ENCODE results near the gene SCN5A. TPM values are rescaled to one million over a fixed set of nuclear protein-coding genes. Genes with fewer than 3 reads are reported as not detected.

Gene SCN5A
- total RNA-seq, 1 donor from 2014 or later = 166 TPM

GRCh38 chr3:38553071-38553470 is 96.4 kb downstream of the SCN5A start:
- intact Hi-C loops (cut with DNase I) = no loop called here
- DNase-seq (ENCODE audit: low spot score) = no peak

- intact Hi-C loops (cut with DNase I) = no loop called here
- DNase-seq (ENCODE audit: low spot score) = peak; percentile 54
These were observed 97.1 kb downstream of the SCN5A start for GRCh38 chr3:38552364-38552763.

- peak; percentile 63 for DNase-seq (ENCODE audit: low spot score)
- intact Hi-C loops (cut with DNase I) = no loop called here
These were observed 98.3 kb downstream of the SCN5A start for GRCh38 chr3:38551026-38551832.

- intact Hi-C loops (cut with DNase I) = loop anchor here (10.0 kb wide), 1 partner anchor 175 kb away; no protein-coding TSS in a partner anchor
- DNase-seq (ENCODE audit: low spot score) = peak; percentile 71
These were observed 99.3 kb downstream of the SCN5A start for GRCh38 chr3:38549957-38550840.

- DNase-seq (ENCODE audit: low spot score) = peak; percentile 51
- intact Hi-C loops (cut with DNase I) = loop anchor here (10.0 kb wide), 1 partner anchor 175 kb away; no protein-coding TSS in a partner anchor
These were observed 100.0 kb downstream of the SCN5A start for GRCh38 chr3:38549486-38549885.

- DNase-seq (ENCODE audit: low spot score) = peak; percentile 61
- intact Hi-C loops (cut with DNase I) = loop anchor here (10.0 kb wide), 1 partner anchor 176 kb away; no protein-coding TSS in a partner anchor
These were observed 100.4 kb downstream of the SCN5A start for GRCh38 chr3:38549082-38549481.

GRCh38 chr3:38548154-38548931 is 101.1 kb downstream of the SCN5A start:
- intact Hi-C loops (cut with DNase I) = loop anchor here (10.0 kb wide), 1 partner anchor 176 kb away; no protein-coding TSS in a partner anchor
- peak; percentile 80 for DNase-seq (ENCODE audit: low spot score)

- intact Hi-C loops (cut with DNase I) = loop anchor here (10.0 kb wide), 1 partner anchor 179 kb away; no protein-coding TSS in a partner anchor
These were observed 103.5 kb downstream of the SCN5A start for GRCh38 chr3:38545983-38546382.

GRCh38 chr3:38545550-38545949 is 103.9 kb downstream of the SCN5A start:
- intact Hi-C loops (cut with DNase I) = loop anchor here (10.0 kb wide), 1 partner anchor 179 kb away; no protein-coding TSS in a partner anchor
- DNase-seq (ENCODE audit: low spot score) = no peak

More at GRCh38 chr3:38545983-38546382, 103.5 kb downstream of the SCN5A start:
- peak; percentile 36 for DNase-seq (ENCODE audit: low spot score)

- intact Hi-C loops (cut with DNase I) = loop anchor here (1.0 to 10.0 kb wide), 3 partner anchors 34 to 180 kb away; partner anchors contain the start of gene EXOG
- peak; percentile 70 for DNase-seq (ENCODE audit: low spot score)
These were observed 104.6 kb downstream of the SCN5A start for GRCh38 chr3:38544926-38545325.

- intact Hi-C loops (cut with DNase I) = loop anchor here (1.0 to 10.0 kb wide), 3 partner anchors 10 to 181 kb away; partner anchors contain the start of gene EXOG
- DNase-seq (ENCODE audit: low spot score) = peak; percentile 93
These were observed 105.9 kb downstream of the SCN5A start for GRCh38 chr3:38543586-38543985.

GRCh38 chr3:38542401-38543298 is 106.8 kb downstream of the SCN5A start:
- intact Hi-C loops (cut with DNase I) = loop anchor here (1.0 to 10.0 kb wide), 3 partner anchors 9 to 182 kb away; partner anchors contain the start of gene EXOG
- peak; percentile 77 for DNase-seq (ENCODE audit: low spot score)

GRCh38 chr3:38541806-38542205 is 107.7 kb downstream of the SCN5A start:
- intact Hi-C loops (cut with DNase I) = loop anchor here (5.0 to 10.0 kb wide), 2 partner anchors 45 to 183 kb away; partner anchors contain the start of gene EXOG

GRCh38 chr3:38538773-38539353 is 110.6 kb downstream of the SCN5A start:
- peak; percentile 80 for DNase-seq (ENCODE audit: low spot score)
- intact Hi-C loops (cut with DNase I) = no loop called here

More at GRCh38 chr3:38541806-38542205, 107.7 kb downstream of the SCN5A start:
- peak; percentile 78 for DNase-seq (ENCODE audit: low spot score)

- DNase-seq (ENCODE audit: low spot score) = no peak
- intact Hi-C loops (cut with DNase I) = no loop called here
These were observed 112.8 kb downstream of the SCN5A start for GRCh38 chr3:38536671-38537070.

- intact Hi-C loops (cut with DNase I) = no loop called here
These were observed 114.9 kb downstream of the SCN5A start for GRCh38 chr3:38534604-38535003.

GRCh38 chr3:38534180-38534579 is 115.3 kb downstream of the SCN5A start:
- DNase-seq (ENCODE audit: low spot score) = no peak
- intact Hi-C loops (cut with DNase I) = no loop called here

More at GRCh38 chr3:38534604-38535003, 114.9 kb downstream of the SCN5A start:
- DNase-seq (ENCODE audit: low spot score) = no peak
